HG02840 (cell line): ENCODE data around the gene ZFY.

Experiments
- ATAC-seq: cut with Tn5 transposase; IDR thresholded peaks from one replicate; pipeline ENCODE4 v1.9.1; 2021; ENCODE audit warnings: mild to moderate bottlenecking, moderate library complexity, moderate number of reproducible peaks; ENCODE audit not compliant: unreplicated experiment, low FRiP score

ZFY gene

GRCh38 chrY:2934861-2935715 is at the start of gene ZFY:
Gene ZFY (plus strand): TSS chrY:2935381. CDS start chrY:2953937, 18,556 bp downstream.
- ATAC-seq: no peak

DNA sequence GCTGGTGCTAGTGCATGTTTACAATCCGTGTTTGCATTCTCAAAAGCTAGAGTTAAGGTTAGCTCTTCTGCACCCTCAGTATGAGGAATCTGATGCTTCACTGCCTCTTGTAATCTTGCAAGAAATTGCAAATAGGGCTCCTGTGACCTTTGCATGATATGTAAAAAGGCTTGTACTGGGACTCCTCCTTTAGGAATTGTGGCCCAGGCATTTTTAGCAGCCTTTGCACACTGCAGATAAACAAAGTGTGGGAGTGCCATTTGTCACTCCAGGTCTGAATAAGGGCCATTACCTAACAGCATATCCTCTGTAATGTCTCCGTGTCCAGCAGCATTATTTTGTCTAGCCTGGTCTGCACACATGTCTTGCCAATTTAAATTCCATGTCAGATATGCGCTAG is 49.3 kb upstream of the ZFY start:
- ATAC-seq: no peak

DNA sequence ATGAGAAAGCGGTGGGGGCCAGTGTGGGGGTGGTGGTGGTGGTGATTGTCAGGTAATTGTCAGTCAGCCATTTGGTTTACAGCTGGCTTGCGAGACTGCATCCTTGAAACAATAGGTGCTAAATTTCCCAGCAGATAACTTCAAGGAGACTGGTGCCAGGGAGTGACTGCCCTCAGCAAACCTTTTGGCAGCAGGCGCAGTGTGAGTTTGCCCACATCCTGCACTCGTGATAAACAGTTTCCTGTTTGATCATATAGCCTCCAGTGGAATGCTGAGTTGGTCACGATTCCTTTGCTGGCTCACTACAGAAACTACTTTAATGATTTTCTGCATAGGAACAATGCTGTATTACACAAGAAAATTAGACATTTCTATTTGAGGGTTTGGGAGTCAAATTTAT is 47.8 kb upstream of the ZFY start:
- no peak for ATAC-seq

DNA sequence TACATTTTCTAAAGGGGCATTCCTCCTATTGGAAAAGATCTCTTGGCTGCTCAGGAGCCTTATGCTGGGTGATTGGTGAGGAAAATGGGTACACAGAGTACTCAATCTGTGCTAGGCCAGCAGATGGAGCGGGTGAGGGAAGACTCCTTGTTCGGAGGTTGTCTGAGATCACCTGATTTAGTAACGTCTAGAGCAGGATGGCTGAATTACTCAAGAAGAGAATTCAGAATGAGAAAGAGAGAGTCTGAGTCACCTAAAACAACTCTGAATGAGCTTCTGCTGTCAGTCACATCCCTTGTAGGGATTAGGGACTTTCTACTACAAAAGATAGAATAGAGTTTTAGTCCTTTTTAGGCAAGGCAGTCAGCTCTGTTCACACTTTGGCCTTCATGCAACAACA is 47.2 kb upstream of the ZFY start:
- no peak for ATAC-seq

DNA sequence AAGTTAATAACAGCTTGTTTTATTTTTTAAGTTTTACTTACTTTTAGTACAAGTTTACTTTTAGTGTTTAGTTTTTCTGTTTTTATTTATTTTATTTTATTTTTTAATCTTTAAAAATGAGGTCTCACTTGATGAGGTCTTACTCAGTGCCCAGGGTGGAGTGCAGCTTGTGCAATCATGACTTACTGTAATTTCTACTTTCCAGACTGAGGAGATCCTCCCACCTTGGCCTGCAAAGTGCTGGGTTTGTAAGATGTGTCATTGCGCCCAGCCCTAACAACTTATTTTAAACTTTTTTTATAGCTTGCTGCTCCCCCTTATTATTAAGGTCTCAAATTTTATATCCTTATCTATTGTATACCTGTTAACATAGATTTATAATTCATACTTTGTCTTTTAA is 41.7 kb upstream of the ZFY start:
- no peak for ATAC-seq

- no peak for ATAC-seq
Measured at GRCh38 chrY:2896050-2896449, 39.1 kb upstream of the ZFY start.

DNA sequence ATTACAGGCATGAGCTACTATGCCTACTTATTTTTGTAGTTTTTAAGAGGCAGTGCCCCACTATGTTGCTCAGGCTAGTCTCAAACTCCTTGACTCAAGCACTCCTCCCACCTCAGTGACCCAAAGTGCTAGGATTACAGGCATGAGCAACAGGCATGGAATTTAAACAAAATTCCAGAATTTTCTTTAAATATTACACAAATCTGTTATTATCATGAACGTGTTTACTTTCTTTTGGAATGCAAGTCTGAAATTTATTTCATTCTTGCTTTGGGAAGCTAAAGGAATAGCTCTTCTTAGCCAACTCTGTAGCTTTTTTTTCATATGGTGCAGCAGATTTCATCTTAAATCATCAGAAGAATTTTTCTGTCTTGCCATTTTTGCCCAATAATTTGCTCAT is 27.8 kb upstream of the ZFY start:
- ATAC-seq: no peak

- ATAC-seq: no peak
Measured at GRCh38 chrY:2913066-2913815, 21.9 kb upstream of the ZFY start.

- ATAC-seq: no peak
Measured at GRCh38 chrY:2934078-2934477, 1.1 kb upstream of the ZFY start.

- ATAC-seq: no peak
Measured at GRCh38 chrY:2935716-2936435, 695 bp downstream of the ZFY start.

GRCh38 chrY:2936436-2936750 is 1.2 kb downstream of the ZFY start:
- ATAC-seq: no peak

GRCh38 chrY:2937149-2937548 is 2.0 kb downstream of the ZFY start:
- no peak for ATAC-seq

DNA sequence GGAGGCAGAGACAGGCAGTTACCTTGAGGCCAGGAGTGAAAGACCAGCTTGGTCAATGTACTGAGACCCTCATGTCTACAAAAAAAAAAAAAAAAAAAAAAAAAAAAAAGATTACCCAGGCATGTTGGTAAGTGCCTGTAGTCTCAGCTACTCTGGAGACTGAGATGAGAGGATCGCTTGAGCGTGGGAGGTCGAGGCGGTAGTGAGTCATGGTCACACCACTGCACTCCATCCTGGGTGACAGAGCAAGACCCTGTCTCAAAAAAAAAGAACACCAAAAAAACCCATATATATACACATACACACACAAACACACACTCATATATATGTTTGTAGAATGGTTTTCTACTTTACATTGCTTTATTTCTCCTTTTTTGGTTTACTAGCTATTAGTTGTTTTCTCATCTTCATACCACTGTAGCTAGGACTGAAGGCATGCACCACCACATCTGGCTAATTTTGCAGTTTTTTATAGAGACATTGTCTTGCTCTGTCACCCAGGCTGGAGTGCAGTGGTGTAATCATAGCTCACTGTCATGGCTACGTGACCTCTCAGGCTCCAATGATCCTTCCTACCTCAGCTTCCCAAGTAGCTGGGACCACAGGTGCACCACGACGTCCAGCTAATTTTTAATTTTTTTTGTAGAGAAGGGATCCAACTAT is 14.5 kb downstream of the ZFY start:
- ATAC-seq: no peak

DNA sequence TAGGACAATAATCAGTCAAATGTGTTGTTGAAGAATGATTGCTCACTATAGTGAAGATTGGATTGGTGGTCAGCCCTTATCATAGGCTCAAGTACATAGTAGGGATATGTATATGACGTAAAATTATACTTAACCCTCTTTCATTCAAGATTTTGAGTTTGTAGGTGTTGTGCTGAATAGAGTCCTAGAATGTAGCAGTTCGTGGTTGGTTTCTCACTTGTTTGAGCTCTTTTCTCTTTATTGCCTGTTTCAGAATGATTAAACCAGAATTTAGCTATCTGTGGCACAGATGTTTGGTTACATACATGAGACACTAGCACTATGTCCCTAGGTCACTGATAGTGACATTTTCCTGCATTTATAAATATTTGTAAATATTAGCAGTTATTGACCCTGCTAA is 15.5 kb downstream of the ZFY start:
- no peak for ATAC-seq

DNA sequence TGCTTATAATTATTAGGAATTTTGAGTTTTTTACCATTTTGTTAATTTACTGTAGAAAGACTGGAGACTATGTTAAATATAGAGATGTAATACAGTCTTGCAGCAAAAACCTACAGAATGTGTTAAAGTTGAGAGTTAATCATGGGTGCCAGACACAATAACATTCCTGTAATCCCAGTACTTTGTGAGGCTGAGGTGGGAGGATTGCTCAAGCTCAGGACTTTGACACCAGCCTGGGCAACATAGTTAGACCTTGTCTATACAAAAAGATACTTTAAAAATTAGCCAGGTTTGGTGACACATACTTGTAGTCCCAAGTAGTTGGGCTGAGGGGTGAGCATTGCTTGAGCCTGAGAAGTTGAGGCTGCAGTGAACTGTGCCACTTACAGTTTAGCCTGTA is 17.7 kb downstream of the ZFY start:
- ATAC-seq: no peak

DNA sequence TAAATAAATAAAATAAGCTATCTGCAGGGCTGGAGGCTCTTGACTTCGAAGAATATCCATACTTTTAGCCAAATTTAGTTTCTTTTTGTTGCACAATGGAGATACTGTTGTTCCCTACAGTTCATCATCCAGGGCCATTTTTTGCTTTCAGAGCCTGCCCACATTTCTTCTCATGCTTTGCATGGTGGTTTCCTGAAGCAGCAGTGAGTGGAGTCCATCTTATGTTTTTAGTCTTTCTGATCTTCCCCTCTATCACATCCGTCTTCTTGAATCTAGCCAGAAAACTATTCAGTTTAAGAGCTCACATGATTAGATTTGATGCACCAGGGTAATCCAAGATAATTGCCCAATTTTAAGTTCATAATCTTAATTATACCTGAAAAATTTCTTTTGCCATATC is 19.6 kb downstream of the ZFY start:
- ATAC-seq: no peak

DNA sequence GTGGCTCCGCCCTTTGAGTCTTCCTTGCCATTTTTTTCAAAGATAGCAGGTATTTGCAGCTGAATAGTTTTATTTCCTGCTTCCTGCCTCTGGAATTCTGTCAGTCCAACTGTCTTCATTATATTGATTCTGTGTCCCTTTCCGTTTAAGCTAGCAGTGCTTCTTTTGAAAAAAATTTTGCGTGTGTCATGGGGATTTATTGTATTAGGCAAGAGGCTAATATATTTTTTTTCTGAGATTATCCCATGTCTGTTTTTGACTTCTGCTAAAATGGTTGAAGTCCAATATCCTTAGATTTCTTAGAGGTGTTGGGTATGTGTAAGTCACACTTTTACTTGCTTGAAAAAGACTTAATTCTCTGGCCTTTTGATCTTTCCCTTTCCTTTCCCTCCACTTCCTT is 20.4 kb downstream of the ZFY start:
- no peak for ATAC-seq

- ATAC-seq: no peak
Measured at GRCh38 chrY:2962061-2962460, 26.9 kb downstream of the ZFY start.

DNA sequence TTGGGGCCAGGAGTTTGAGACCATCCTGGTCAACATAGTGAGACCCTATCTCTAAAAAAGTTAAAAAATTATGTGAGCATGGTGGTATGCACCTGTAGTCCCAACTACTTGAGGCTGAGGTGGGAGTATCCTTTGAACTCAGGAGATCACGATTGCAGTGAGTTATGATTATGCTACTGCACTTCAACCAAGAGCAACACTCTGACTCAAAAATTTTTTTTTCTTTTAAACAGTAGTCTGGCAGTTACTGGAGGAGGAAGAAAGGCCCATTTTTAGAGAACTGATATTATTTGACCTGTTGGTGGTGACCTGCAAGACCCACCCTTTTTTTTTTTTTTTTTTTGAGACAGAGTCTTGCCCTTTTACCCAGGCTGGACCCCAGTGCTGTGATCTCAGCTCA is 29.6 kb downstream of the ZFY start:
- ATAC-seq: no peak

- ATAC-seq: no peak
Measured at GRCh38 chrY:2965629-2966028, 30.4 kb downstream of the ZFY start.

DNA sequence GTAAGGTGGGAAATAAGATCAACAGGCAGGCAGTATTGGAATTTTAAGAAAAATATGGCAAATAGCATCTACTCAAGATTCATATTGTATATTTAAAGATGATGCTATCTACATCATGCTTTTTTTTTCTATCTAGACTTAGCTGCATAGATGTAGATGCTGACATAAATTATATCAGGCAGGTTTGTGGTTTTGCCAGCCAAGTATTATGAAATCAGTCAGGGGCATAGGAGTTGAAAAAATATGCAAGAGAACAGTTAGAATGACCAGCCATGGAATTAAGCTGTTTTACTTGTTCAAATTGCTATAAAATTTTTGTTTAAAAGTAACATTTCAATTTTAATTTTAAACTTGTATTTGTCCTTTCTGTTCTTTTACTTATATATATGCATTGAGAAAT is 34.4 kb downstream of the ZFY start:
- no peak for ATAC-seq
